ENCODE measurements around the gene MTHFD2L. TPM values are rescaled to one million over a fixed set of nuclear protein-coding genes. Genes with fewer than 3 reads are reported as not detected.

Gene MTHFD2L
- total and polyA plus RNA-seq, 2 donors (not counting 3 experiments of a cell fraction or from before 2014, with no cell fraction given), result 6.9 to 15.2 TPM

GRCh38 chr4:74156521-74156920 is 1.4 kb upstream of the MTHFD2L start:
- FAIRE-seq, result no peak
- BruUV-seq (replicated peaks), result no TSS peak
- POLR2A ChIA-PET, result no interaction called here
- Histone ChIP-seq H2AFZ (ENCODE audit: low read depth, low read length) (peak overlapping the region; percentile 63), H3K9me3 (replicated peaks; ENCODE audit: control insufficient read depth, insufficient read depth, low read length) (no peaks in the 10 kb centered on the region), H3K4me1 (ENCODE audit: control insufficient read depth, extremely low read depth, insufficient read depth, low read length) (peaks cover 29% of the 10 kb centered on the region), H3K27me3 (ENCODE audit: control insufficient read depth in 2 of 2, insufficient read depth in 2 of 2, low read length in 2 of 2) (no peaks in the 10 kb centered on the region), H3K27ac (ENCODE audit: insufficient read depth, low read depth, low read length) (peak overlapping the region; percentile 90), H3K4me3 (replicated peaks in 1 of 3; ENCODE audit: insufficient read depth in 1 of 3, low read depth in 1 of 3, low read length in 3 of 3) (peak overlapping the region in 1 of 3 experiments; percentile 97), H3K79me2 (ENCODE audit: control insufficient read depth, insufficient read depth, low read length) (peaks cover 30% of the 10 kb centered on the region), H3K4me2 (ENCODE audit: insufficient read depth, low read length) (peak overlapping the region; percentile 99), H3K36me3 (ENCODE audit: control insufficient read depth in 2 of 2, extremely low read depth in 1 of 2, insufficient read depth in 2 of 2, low read length in 2 of 2) (peaks cover 0 to 4% of the 10 kb centered on the region in 2 experiments), H4K20me1 (replicated peaks; ENCODE audit: control insufficient read depth, extremely low read depth, insufficient read depth, low read length) (no peaks in the 10 kb centered on the region), H3K9ac (replicated peaks; ENCODE audit: extremely low read depth, insufficient read depth, low read length) (peak overlapping the region; percentile 92), H3K9me1 (replicated peaks; ENCODE audit: control insufficient read depth, extremely low read depth, insufficient read depth, low read length) (no peaks in the 10 kb centered on the region)
- dilution Hi-C loops (cut with MboI; ENCODE audit: extremely low pct_ligation_motif_present, low sequenced_read_pairs), result no loop called here
- intact Hi-C loops (cut with micrococcal nuclease), result loop anchor here (2.0 kb wide), 2 partner anchors 416 to 898 kb away; partner anchors contain the start of genes ANKRD17 and CXCL8
- TF ChIP-seq GATA2 (IDR thresholded peaks at IDR 0.05; ENCODE audit: insufficient read depth, insufficient read length, low read depth, low read length), result no peak
- no peak for TF ChIP-seq MYC (IDR thresholded peaks at IDR 0.05; ENCODE audit: low read depth, low read length)
- TF ChIP-seq JUN (IDR thresholded peaks at IDR 0.05; ENCODE audit: borderline replicate concordance, insufficient read depth, insufficient read length, low read depth), result no peak
- TF ChIP-seq EZH2 (IDR thresholded peaks at IDR 0.05; ENCODE audit: borderline replicate concordance, low read depth, low read length, severe bottlenecking), result no peak
- no peak for TF ChIP-seq POLR2AphosphoS5 (IDR thresholded peaks at IDR 0.05; ENCODE audit: insufficient read depth, low read depth, low read length)
- TF ChIP-seq CTCF (IDR thresholded peaks at IDR 0.05; ENCODE audit: extremely low read depth in 1 of 2, insufficient read depth in 1 of 2, low read depth in 1 of 2, low read length in 2 of 2), result no peak
- no peak for TF ChIP-seq FOS (IDR thresholded peaks at IDR 0.05; ENCODE audit: borderline replicate concordance, insufficient read depth, low read length)
- TF ChIP-seq POLR2A (IDR thresholded peaks at IDR 0.05; ENCODE audit: low read depth, low read length), result no peak
- TF ChIP-seq MAX (IDR thresholded peaks at IDR 0.05; ENCODE audit: insufficient read depth, insufficient read length), result no peak
- no peak for DNase-seq (ENCODE audit: low read depth, low spot score)
- CTCF ChIA-PET, result interaction anchor here (1.0 to 1.7 kb wide), 2 partner anchors 22 to 118 kb away, joined by 5 to 7 read pairs; partner anchors contain the start of gene CXCL3
